SHP77 (cell line): ENCODE measurements around the gene MAGEF1.

ENCODE experiments used
- DNase-seq, 2 experiments: peaks; one replicate each; lab custom pipeline; 2025; lab: John Stamatoyannopoulos, UW

Gene MAGEF1, protein sequence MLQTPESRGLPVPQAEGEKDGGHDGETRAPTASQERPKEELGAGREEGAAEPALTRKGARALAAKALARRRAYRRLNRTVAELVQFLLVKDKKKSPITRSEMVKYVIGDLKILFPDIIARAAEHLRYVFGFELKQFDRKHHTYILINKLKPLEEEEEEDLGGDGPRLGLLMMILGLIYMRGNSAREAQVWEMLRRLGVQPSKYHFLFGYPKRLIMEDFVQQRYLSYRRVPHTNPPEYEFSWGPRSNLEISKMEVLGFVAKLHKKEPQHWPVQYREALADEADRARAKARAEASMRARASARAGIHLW

DNA sequence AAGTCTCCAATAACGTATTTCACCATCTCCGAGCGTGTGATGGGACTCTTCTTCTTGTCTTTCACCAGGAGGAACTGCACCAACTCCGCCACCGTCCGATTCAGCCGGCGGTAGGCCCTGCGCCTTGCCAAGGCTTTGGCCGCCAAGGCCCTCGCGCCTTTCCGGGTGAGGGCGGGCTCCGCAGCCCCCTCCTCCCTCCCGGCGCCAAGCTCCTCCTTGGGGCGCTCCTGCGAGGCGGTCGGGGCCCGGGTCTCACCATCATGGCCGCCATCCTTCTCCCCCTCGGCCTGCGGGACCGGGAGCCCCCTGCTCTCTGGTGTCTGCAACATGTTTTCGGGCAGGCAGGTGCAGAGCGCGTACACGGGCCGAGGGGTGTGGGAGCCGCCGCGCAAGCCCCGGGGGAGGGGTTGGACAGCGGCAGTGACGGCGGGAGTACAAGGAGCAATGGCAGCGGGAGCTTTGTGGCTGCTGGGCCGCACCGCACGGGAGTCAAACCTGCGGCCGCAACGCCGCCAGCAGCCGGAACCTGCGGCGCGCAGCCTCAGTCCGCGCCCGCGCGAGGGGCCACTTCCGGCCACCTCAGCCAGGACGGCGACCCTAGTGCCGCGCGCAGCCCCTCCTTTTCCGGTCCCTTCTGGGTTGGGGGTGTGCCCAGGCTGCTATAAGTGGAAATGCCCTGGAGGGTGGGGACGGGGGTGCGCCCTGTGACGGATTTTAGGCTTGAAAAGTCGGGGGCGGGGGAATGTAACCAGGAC, at the start of gene MAGEF1:
TSS of gene MAGEF1 (minus strand) at position 572 of the 755 bp plus-strand sequence. CDS start at position 329, 243 bp downstream.
- peak; percentile 83 to 88 for DNase-seq

GRCh38 chr3:184761075-184761841, 49.4 kb upstream of the MAGEF1 start:
- no peak for DNase-seq

DNA sequence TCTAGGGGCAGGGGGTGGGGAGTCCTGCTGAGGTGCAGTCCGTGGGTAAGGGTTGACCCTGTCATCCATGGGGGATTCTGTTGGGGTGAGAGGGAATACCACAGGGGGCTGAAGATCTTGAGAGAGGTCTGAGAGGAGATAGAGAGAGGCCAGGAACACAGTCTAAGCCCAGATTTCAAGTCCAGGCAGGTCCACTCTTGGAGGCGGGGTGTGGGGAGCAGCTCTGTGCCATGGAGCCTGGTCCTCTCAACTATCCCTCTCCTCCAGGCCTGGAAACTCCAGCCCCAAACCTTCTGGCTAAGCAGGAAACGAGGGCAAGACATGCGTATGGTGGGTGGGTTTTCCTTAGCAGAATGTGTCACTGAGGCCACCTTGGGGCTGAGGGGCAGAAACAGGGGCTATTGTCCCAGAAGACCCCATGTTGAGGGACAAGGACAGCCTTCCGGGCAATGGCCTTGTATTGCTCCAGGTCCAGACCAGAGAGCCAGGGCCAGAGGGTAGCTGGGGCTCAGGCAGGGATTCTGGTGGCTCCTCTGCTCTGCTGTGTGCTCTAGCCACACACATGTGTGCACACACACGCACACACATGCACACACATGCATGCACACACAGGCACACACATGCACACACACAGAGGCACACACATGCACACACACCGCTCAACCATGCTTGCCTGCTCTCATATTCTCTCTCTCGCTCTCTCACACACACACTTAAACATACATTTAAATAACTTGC, 48.6 kb upstream of the MAGEF1 start:
- DNase-seq = no peak

DNA sequence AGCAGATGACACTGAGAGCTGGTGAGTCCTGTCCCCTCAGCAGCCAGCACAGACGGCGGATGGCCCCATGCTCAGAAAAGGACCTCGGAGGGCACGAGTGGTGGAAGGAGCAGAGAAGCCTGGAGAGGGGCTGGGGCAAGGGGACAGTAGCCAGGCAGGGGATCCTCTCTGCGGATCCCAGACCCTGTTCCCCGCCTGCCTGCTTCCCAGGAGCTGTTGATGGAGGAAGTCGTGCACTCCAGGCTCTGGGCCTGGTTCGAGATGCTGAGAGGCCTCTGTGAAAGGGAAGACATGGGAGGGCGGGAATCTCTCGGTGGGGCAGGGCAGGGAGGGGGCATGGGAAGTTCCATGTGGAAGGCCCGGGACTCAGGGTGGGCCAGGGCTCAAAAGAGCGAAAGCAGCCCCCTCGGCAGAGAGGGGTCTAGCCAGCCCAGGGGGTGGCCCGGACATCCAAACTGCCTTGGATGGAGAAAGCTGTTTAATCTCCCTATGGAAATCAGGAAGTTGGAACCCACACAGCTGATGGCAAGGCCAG, 47.9 kb upstream of the MAGEF1 start:
- no peak for DNase-seq

GRCh38 chr3:184758056-184758455, 46.2 kb upstream of the MAGEF1 start:
- DNase-seq = no peak

DNA sequence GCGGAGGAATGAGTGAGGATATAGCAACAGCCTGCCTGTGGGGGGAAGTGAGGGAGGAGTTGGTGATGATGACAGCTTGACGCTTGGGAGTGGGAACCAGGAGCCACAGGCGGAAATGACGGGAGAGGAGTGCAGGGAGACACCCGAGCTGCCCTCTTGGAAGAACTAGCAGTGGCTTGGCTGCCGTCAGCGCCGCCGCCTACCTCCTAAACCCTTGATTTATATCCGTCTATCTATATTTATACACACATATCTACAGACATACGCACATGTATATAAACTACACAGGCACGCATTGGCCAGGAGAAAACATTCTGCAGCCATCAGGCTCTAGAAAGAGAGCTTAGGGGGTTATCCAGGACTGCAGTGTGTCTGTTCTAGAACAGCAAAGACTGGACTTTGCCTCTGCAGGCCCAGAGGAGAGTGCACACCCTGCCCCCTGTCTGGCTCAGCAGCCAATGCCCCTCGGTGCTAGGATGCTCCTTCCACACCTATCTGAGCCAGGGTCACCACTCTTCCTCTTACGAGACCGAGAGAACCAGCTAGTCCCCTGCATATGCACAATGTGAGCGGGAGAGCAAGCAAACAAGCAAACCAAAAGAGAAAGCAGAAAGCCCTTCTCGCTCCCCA, 45.3 kb upstream of the MAGEF1 start:
- peak; percentile 63 to 72 for DNase-seq

- no peak for DNase-seq
These were observed 44.5 kb upstream of the MAGEF1 start for GRCh38 chr3:184756151-184757021.

- DNase-seq = no peak
These were observed 43.5 kb upstream of the MAGEF1 start for GRCh38 chr3:184755315-184755731.

GRCh38 chr3:184752361-184752760, 40.5 kb upstream of the MAGEF1 start:
- no peak for DNase-seq

- DNase-seq = no peak
These were observed 39.6 kb upstream of the MAGEF1 start for GRCh38 chr3:184751204-184752040.

DNA sequence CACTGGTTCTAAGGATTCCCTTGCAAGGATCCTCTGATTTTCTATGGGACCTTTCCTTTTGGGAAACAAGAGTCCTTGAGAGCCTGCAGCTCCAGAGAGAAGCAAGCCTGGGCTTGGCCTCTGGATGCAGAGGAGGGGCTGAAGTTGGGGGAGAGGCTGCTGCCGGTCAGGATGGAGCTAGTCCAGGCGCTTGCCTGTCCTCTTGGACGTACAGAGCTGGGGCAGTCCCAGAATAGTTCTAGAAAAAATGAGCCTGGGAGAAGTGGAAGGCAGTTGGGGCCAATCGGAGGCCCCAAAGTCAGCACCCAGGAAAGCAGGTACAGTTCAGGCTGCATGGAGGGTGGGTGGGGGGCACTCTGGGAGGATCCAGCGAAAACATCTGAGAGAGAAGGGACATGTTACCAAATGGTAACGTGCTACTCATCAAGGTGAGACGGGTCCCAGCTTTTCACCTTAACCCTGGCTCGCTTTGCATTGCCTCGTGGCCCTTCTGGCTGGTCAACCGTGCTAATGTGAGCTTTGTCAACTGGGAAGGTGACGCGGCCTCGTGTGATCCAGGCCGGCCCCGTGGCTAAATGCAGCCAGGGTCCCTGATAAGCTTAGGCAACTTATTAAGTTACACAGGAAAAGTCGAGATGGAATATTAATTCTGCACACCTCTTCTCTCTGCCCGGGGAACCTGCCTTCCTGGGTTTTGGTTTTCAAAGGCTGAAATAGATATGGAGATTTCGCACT, 38.7 kb upstream of the MAGEF1 start:
- DNase-seq = no peak

- DNase-seq = no peak
These were observed 37.4 kb upstream of the MAGEF1 start for GRCh38 chr3:184749168-184749744.

DNA sequence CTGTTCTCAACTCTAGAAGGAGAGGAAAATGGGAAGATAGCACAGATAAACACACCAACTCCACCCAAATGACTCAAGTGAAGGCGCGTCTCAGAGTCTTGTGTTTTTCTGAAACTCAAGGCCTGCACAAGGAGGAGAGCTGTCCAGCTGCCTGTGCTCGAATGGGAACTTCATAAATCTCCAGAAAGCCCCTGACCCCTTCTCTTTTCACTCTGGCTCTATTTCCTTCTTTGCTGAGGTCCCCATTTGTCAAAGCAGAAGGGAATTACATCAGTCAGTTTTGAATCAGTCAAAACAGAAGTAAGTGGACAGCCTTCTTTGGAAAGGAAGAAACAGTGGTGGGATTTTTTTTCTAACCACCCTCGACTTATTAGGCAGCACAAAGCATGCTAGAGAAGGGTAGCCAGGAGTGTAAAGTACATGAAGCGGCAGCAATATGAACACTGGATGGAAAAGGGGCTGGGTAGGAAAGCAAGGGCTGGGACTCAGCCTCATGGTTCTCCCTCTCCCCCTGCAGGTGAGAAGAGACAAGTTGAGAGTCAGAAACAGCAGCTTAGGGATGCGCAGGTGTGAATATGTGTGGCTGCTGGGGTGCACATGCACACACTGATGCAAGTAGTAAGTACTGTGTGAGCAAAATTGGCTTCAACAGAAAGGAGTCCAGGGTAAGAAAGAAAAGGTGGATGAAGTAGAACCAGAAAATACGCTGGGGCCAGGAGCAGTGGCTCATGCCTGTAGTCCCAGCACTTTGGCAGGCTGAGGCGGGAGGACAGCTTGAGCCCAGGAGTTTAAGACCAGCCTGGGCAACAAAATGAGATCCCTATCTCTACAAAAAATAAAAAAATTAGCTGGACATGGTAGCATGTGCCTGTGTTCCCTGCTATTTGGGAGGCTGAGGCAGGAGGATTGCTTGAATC, 36.6 kb upstream of the MAGEF1 start:
- DNase-seq = peak; percentile 39 to 50

- DNase-seq = no peak
These were observed 34.6 kb upstream of the MAGEF1 start for GRCh38 chr3:184746131-184747120.

GRCh38 chr3:184745526-184745925, 33.7 kb upstream of the MAGEF1 start:
- peak in 1 of 2 experiments; percentile 22 for DNase-seq

GRCh38 chr3:184743248-184743647, 31.4 kb upstream of the MAGEF1 start:
- DNase-seq = no peak
